Heart right ventricle (tissue), 16 donors: Measurements from ENCODE around the gene MNS1. TPM values are rescaled to one million over a fixed set of nuclear protein-coding genes. Genes with fewer than 3 reads are reported as not detected.

Experiments used
- ATAC-seq, 8 donors: fragments of 200-7000 bp; cut with Tn5 transposase; one replicate each; pipeline ENCODE4 v1.9.1; 2020; ENCODE audit warnings: mild to moderate bottlenecking in 8 of 8, moderate library complexity in 8 of 8, moderate number of reproducible peaks in 1 of 8
- DNase-seq, 2 donors: peaks; one replicate each; pipeline ENCODE4 v3.0.0-alpha.2; 2020
- H3K27ac ChIP-seq, 10 donors: fragments of 200-600 bp; sonication (generic) in 2 of 10; one replicate each; pipeline versions ENCODE4 v1.5.0 to v1.8.0; 2020 to 2022; ENCODE audit warnings: mild to moderate bottlenecking in 3 of 10
- H3K27me3 ChIP-seq, 7 donors: fragments of 200-600 bp; one replicate each; pipeline ENCODE4 v1.8.0; 2021 to 2022; ENCODE audit warnings: mild to moderate bottlenecking in 2 of 7
- H3K36me3 ChIP-seq, 9 donors: fragments of 200-600 bp; sonication (generic) in 1 of 9; one replicate each; pipeline versions ENCODE4 v1.5.0 to v1.8.0; 2020 to 2022; ENCODE audit warnings: mild to moderate bottlenecking in 2 of 9
- H3K4me1 ChIP-seq, 9 donors: fragments of 200-600 bp; sonication (generic) in 1 of 9; one replicate each; pipeline versions ENCODE4 v1.5.0 to v1.8.0; 2020 to 2022; ENCODE audit warnings: mild to moderate bottlenecking in 4 of 9
- H3K4me3 ChIP-seq, 10 donors: fragments of 200-600 bp; sonication (generic) in 2 of 10; one replicate each; pipeline versions ENCODE4 v1.5.0 to v1.8.0; 2020 to 2022; ENCODE audit warnings: mild to moderate bottlenecking in 7 of 10, moderate library complexity in 2 of 10
- H3K9me3 ChIP-seq, 11 donors: fragments of 200-600 bp in 10 of 11; sonication (generic) in 2 of 11; one replicate each; pipeline versions ENCODE4 v1.5.0 to v1.8.0; 2013 to 2022; ENCODE audit warnings: mild to moderate bottlenecking in 2 of 11, control low read depth in 1 of 11, moderate library complexity in 1 of 11
- CTCF ChIP-seq, 9 donors: fragments of 200-600 bp; sonication (generic) in 2 of 9; IDR thresholded peaks; one replicate each; pipeline versions ENCODE4 v1.5.0 to v1.8.0; 2021 to 2022; ENCODE audit warnings: antibody characterized with exemption in 9 of 9, mild to moderate bottlenecking in 5 of 9, moderate library complexity in 1 of 9
- WGBS, 2 donors: extraction: QIAGEN DNeasy Blood & Tissue Kit; methylation state at CpG; one replicate each; pipeline ENCODE4 v1.1.7; 2013; ENCODE audit warnings: inconsistent platforms in 1 of 2; 5-methylcytosine and 5-hydroxymethylcytosine counted together
- intact Hi-C, 10 donors: fragments of 100-400 bp; cut with DNase I; formaldehyde crosslinking; loops; one replicate each; pipeline versions ENCODE4 v1.11.1 to v1.14.2; 2022
- polyA plus RNA-seq, 2 donors: library from polyadenylated mRNA; stranded (reverse); fragments of 200-250 nt; gene quantifications; one replicate each; pipeline ENCODE4 v1.2.3, GENCODE V29; 2013
- total RNA-seq, 10 donors: library from RNA; stranded (reverse); fragmentation: NEBNext Ultra II Directional in 3 of 10; extraction: Animal tissue kit (Norgen Biotek cat#: 25700) in 3 of 10; gene quantifications; one replicate each; pipeline versions ENCODE4 v1.2.1 to v1.2.4, GENCODE V29; 2021 to 2023
- donor health status: Arrhythmogenic right ventricular cardiomyopathy.
- donor health status: ischemic (EF 13 %, LVEDD 7.1; RV severe dilation, severe dysfunction).
- donor health status: healthy with polysubstance abuse.
- donor health status: DM: no; HTN: yes; CAD: no.
- donor health status: DM: no; HTN: no; CAD: no.
- donor health status: ischemic (EF 25% LVEDD 6.9; RV normal size, moderate dysfunction).
- donor health status: ischemic (EF 25% LVEDD 5.7; RV mildly dilated, moderate dysfunction).
- donor health status: healthy.
- donor health status: DM: yes; HTN: yes; CAD: no.
- donor health status: Ischemic cardiomyopathy.
- donor health status: ischemic (EF 35%, LVEDD 5.7; RV mildly dilated, moderate dysfunction).
- donor health status: nonischemic (EF 11% LVEDD 7.7; RV severe dilation, severe dysfunction).
- donor health status: DM: yes; HTN: yes; CAD: no.
- donor health status: PGD.
- donor health status: ischemic (EF 29% LVEDD 5.4; RV normal size, mild dysfunction).
- donor health status: nonischemic (EF 23%, LVEDD 6.1; RV moderate dilation, normal function).

Gene MNS1
- total and polyA plus RNA-seq, 12 donors, result 0.33 to 2.4 (median 1.2) TPM

GRCh38 chr15:56393277-56393676 lies 71.7 kb downstream of the MNS1 start:
- H3K4me1 ChIP-seq, result no peaks in the 10 kb centered on the region
- 93 to 95% methylated on average over 1 of the region's 1 CpG for WGBS, 2 donors
- no peaks in the 10 kb centered on the region for H3K9me3 ChIP-seq
- no peak for TF ChIP-seq CTCF (IDR thresholded peaks at IDR 0.05)
- H3K4me3 ChIP-seq, result no peak overlapping the region
- H3K27ac ChIP-seq, result no peak overlapping the region
- intact Hi-C loops, result no loop called here
- no peaks in the 10 kb centered on the region for H3K36me3 ChIP-seq
- ATAC-seq (no peak), DNase-seq (no peak)
- H3K27me3 ChIP-seq, result no peaks in the 10 kb centered on the region

GRCh38 chr15:56390739-56391267 lies 74.1 kb downstream of the MNS1 start:
- intact Hi-C loops, result no loop called here
- no peak for DNase-seq
- WGBS, 2 donors, result 92 to 95% methylated on average over 2 of the region's 2 CpGs

GRCh38 chr15:56385908-56386307 lies 79.0 kb downstream of the MNS1 start:
- Histone ChIP-seq H3K36me3 (no peaks in the 10 kb centered on the region), H3K9me3 (peaks cover 0 to 11% (median 0%) of the 10 kb centered on the region in 11 donors), H3K4me3 (no peak overlapping the region), H3K27ac (no peak overlapping the region), H3K4me1 (no peaks in the 10 kb centered on the region), H3K27me3 (no peaks in the 10 kb centered on the region)
- DNase-seq, result no peak
- no peak for ATAC-seq
- no peak for TF ChIP-seq CTCF (IDR thresholded peaks at IDR 0.05)
- intact Hi-C loops, result no loop called here
- 83 to 85% methylated on average over 3 of the region's 3 CpGs for WGBS, 2 donors

More at GRCh38 chr15:56390739-56391267, 74.1 kb downstream of the MNS1 start:
- Histone ChIP-seq H3K36me3 (no peaks in the 10 kb centered on the region), H3K27me3 (no peaks in the 10 kb centered on the region), H3K4me3 (no peak overlapping the region), H3K9me3 (peaks cover 0 to 4% (median 0%) of the 10 kb centered on the region in 11 donors), H3K4me1 (no peaks in the 10 kb centered on the region), H3K27ac (no peak overlapping the region)
- no peak for ATAC-seq
- no peak for TF ChIP-seq CTCF (IDR thresholded peaks at IDR 0.05)

- Histone ChIP-seq H3K27ac (no peak overlapping the region), H3K4me1 (no peaks in the 10 kb centered on the region), H3K27me3 (no peaks in the 10 kb centered on the region), H3K9me3 (peaks cover 0 to 38% (median 6%) of the 10 kb centered on the region in 11 donors), H3K36me3 (no peaks in the 10 kb centered on the region), H3K4me3 (no peak overlapping the region)
- no peak for ATAC-seq
- DNase-seq, result no peak
- intact Hi-C loops, result no loop called here
- WGBS, 2 donors, result 92 to 93% methylated on average over 3 of the region's 3 CpGs
- no peak for TF ChIP-seq CTCF (IDR thresholded peaks at IDR 0.05)
These were observed 81.9 kb downstream of the MNS1 start for GRCh38 chr15:56383010-56383409.

Other genes starting within 250 kb of the MNS1 start
- 10 to 100 TPM in 4 of 10 donors, 1 to 10 TPM in 6; 5.9 to 14.2 (median 8.4) TPM for gene RFX7, start 221.3 kb downstream of the MNS1 start, total RNA-seq
- gene RFX7, start 221.3 kb downstream of the MNS1 start, polyA plus RNA-seq, result 1 to 10 TPM in 1 of 2 donors, under 1 TPM in 1; 0.83 to 1.5 TPM
- 1 to 10 TPM in 2 of 10 donors, under 1 TPM in 8; 0.28 to 1.7 (median 0.59) TPM for gene TEX9, start 99.7 kb downstream of the MNS1 start, total RNA-seq
- gene TEX9, start 99.7 kb downstream of the MNS1 start, polyA plus RNA-seq, result under 1 TPM; 0.19 to 0.29 TPM